Amygdala (tissue), 56 donors: ENCODE results near the gene LRP2.

Source experiments
- DNase-seq, 56 donors: peaks; one replicate each; lab custom pipeline; 2025; lab: John Stamatoyannopoulos, UW

Gene LRP2

GRCh38 chr2:169106134-169106533, 256.2 kb downstream of the LRP2 start:
- no peak for DNase-seq

GRCh38 chr2:169105476-169105875, 256.9 kb downstream of the LRP2 start:
- no peak for DNase-seq

- DNase-seq, result no peak
Observed at GRCh38 chr2:169104848-169105247, 257.5 kb downstream of the LRP2 start.

- DNase-seq, result no peak
Observed at GRCh38 chr2:169095621-169096105, 266.7 kb downstream of the LRP2 start.

- no peak for DNase-seq
Observed at GRCh38 chr2:169094676-169095075, 267.7 kb downstream of the LRP2 start.

- no peak for DNase-seq
Observed at GRCh38 chr2:169093535-169093934, 268.8 kb downstream of the LRP2 start.

GRCh38 chr2:169091761-169092519, 270.4 kb downstream of the LRP2 start:
- no peak for DNase-seq

GRCh38 chr2:169091256-169091655, 271.1 kb downstream of the LRP2 start:
- no peak for DNase-seq

- no peak for DNase-seq
Observed at GRCh38 chr2:169090133-169090820, 272.1 kb downstream of the LRP2 start.

- DNase-seq, result no peak
Observed at GRCh38 chr2:169089182-169089581, 273.2 kb downstream of the LRP2 start.

- peak in 3 of 56 donors; percentile 4 to 14 (median 9) for DNase-seq
Observed at GRCh38 chr2:169087757-169088379, 274.5 kb downstream of the LRP2 start.

- DNase-seq, result no peak
Observed at GRCh38 chr2:169086893-169087467, 275.4 kb downstream of the LRP2 start.

- DNase-seq, result peak in 1 of 56 donors; percentile 4
Observed at GRCh38 chr2:169082995-169083394, 279.3 kb downstream of the LRP2 start.

- no peak for DNase-seq
Observed at GRCh38 chr2:169081551-169081950, 280.8 kb downstream of the LRP2 start.

- DNase-seq, result peak in 1 of 56 donors; percentile 16
Observed at GRCh38 chr2:169080250-169081069, 281.9 kb downstream of the LRP2 start.

- DNase-seq, result no peak
Observed at GRCh38 chr2:169077674-169078240, 284.6 kb downstream of the LRP2 start.
